ENCODE results near the gene CDK4.
"Not testable (repeated sequence)": the region's sequence is repeated elsewhere in the genome, so short reads cannot be mapped to it uniquely, and the experiment has no call there.

The CDK4 gene

GRCh38 chr12:57751788-57752667 lies at the start of gene CDK4:
Gene CDK4, minus strand, starts transcription at chr12:57752310. Its CDS starts 593 bp downstream, at chr12:57751717.
- peak; percentile 99 to 100 for DNase-seq

DNA sequence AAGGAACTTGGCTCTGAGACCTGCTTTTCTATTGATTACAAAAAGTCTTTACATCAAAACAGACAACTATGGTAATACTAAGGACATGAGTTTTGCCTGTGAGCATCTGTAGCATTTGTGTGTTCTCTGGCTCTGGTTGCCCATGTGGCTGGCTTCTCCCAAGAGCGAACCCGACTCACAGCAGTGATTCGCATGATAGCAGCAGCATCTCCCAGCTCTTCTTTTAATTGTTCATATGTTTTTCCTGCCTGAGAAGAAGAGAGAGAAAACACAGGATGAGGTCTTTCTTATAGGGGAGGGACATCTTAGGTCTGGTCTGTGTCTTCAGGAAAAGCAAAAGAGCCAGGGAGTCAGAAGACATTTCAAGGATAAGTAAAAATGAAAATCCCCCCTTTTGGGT lies 48.9 kb upstream of the CDK4 start:
- DNase-seq: no peak

- DNase-seq: no peak
These were observed 45.8 kb upstream of the CDK4 start for GRCh38 chr12:57797933-57798332.

- DNase-seq: no peak
These were observed 44.9 kb upstream of the CDK4 start for GRCh38 chr12:57796996-57797395.

DNA sequence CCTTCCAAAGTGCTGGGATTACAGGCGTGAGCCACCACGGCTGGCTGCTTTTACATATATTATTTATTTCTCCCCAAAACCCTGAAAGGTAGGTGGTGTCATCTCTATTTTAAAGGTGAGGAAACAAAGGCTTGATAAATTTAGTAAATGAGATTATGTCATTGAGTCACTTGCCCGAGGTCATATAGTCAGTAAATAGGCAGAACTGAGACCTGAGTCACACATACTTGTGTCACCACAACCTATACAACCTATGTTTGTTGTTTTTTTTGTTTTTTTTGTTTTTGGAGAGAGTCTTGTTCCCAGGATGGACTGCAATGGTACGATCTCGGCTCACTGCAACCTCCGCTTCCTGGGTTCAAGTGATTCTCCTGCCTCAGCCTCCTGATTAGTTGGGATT lies 43.2 kb upstream of the CDK4 start:
- DNase-seq: no peak

GRCh38 chr12:57793920-57794319 lies 41.8 kb upstream of the CDK4 start:
- no peak for DNase-seq

DNA sequence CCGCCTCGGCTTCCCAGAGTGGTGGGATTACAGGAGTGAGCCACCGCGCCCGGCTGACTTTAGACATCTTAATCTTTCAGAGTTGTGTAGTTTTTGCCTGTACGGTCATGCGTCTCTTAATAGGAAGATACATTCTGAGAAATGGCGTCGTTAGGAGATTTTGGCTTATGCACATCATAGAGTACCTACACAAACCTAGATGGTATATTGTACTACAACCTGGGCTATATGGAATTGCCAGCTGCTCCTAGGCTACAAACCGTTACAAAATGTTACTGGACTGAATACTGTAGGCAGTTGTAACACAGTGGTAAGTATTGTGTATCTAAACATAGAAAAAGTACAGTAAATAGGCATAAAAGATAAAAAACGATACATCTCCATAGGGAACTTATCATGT lies 31.8 kb upstream of the CDK4 start:
- no peak for DNase-seq

DNA sequence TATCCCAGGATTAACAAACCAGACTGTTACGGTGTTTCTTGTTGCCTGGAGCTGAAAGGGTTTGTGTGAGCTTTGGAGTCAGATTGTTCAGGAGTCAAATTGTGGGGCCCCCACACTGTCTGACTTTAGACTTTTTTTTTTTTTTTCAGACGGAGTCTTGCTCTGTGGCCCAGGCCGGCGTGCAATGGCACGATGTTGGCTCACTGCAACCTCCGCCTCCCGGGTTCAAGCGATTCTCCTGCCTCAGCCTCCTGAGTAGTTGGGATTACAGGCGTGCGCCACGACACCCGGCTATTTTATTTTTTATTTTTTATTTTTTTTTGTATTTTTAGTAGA lies 31.3 kb upstream of the CDK4 start:
- DNase-seq: no peak

GRCh38 chr12:57782608-57783465 lies 30.7 kb upstream of the CDK4 start, which contains the start of gene TSFM:
Gene TSFM, plus strand, starts transcription at chr12:57782787. Its CDS starts 15 bp downstream, at chr12:57782802.
- DNase-seq: peak; percentile 93 to 97

DNA sequence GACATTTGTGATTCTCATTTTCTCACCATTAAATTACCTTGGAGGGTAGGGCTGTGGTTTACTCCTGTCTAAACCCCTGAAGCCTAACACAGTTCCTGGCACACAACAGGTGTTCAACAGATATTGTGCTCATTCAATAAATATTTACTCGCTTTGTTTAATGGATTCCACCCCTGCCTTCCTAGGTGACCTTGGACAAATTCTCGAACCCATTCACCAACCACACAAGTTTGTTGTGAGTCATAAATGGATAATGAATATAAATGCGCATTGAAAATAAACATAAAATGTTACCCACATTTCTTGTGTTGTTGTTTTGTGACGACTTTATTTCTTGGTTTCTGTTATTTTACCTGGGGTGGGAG lies 30.1 kb upstream of the CDK4 start:
- DNase-seq: no peak

DNA sequence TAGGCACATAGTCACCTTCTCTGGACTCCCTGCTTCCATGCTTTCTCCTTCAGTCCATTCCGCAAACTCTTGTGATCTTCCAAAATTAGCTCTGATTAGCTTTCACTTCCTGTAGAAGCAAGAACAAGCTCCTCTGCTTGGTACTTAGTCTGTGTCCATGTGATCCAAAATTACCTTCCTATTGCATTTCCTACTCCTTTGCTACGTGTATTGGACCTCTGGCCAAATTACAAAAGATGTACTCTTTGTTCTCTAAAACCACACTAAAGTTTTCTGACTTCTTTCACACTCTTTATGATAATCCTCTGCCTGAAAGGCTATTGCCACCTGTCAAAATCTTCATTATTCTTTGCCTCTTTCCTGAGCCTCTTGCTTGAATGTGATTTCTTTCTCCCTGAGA lies 29.7 kb upstream of the CDK4 start:
- DNase-seq: no peak

DNA sequence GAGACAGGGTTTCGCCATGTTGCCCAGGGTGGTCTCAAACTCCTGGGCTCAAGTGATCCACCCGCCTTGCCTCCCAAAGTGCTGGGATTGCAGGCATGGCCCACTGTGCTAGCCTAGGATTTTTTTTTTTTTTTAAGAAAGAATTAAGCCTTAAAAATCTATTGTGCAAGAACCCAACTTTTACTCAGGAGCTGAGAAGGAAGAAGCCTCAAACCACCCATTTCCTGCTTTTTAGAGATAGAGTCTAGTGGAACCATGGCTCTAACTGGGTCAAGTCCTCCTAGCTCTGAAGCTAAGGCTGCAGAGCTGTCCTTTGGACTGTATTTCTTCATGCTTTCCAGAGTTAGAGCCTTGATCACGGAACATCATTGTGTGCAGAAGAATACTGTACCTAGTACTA lies 29.1 kb upstream of the CDK4 start:
- peak in 1 of 2 donors; percentile 31 for DNase-seq

- no peak for DNase-seq
These were observed 28.3 kb upstream of the CDK4 start for GRCh38 chr12:57780284-57780897.

- no peak for DNase-seq
These were observed 27.6 kb upstream of the CDK4 start for GRCh38 chr12:57779736-57780135.

GRCh38 chr12:57777911-57778310 lies 25.8 kb upstream of the CDK4 start:
- DNase-seq: no peak

GRCh38 chr12:57777367-57777766 lies 25.3 kb upstream of the CDK4 start:
- no peak for DNase-seq

DNA sequence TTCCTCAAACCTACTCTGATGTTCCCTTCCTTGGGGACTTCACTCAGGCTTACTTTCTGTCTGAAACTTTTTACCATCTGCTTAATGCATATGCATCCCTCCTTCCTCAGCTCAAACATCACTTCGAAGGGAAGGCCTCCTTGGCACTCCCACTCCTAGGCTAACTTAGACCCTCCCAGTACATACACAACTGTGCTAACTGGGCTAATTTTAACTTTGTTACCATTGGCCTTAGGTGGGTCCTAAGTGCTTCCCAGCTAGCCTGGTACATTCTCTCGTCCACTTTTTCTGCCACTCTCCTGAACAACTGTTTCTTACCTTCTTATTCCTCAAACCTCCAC lies 24.1 kb upstream of the CDK4 start:
- no peak for DNase-seq

DNA sequence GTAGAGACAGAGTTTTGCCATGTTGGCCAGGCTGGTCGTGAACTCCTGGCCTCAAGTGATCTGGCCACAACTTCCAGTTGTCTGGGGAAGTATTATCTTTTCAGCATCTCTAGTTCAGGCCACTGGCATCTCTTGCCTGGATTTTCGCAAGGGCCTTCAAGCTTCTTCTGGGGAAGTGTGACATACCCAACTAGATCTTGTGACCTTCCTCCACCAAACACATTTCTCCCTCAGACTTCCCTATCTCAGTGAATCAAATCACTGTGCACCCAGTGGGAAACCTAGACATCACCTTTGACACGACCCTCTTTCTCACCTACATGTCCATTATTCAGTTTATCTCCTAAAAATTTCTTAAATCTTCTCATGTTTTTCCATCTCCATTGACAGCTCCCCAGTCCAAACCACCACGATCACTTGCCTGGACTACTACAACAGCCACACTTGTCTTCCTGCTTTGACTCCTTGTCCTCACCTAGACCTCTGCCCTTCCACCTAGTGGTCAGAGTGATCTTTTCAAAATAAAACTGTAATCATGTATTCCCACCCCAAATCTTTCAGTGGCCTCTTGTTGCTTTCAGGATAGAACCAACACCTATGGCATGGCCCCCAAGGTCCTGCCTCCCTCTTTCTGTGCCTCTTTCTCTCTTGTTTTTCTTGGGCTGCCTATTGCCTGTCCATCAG lies 23.6 kb upstream of the CDK4 start:
- DNase-seq: no peak

GRCh38 chr12:57775044-57775443 lies 22.9 kb upstream of the CDK4 start:
- no peak for DNase-seq

- not testable (repeated sequence) for DNase-seq
These were observed 22.5 kb upstream of the CDK4 start for GRCh38 chr12:57774634-57775033.

DNA sequence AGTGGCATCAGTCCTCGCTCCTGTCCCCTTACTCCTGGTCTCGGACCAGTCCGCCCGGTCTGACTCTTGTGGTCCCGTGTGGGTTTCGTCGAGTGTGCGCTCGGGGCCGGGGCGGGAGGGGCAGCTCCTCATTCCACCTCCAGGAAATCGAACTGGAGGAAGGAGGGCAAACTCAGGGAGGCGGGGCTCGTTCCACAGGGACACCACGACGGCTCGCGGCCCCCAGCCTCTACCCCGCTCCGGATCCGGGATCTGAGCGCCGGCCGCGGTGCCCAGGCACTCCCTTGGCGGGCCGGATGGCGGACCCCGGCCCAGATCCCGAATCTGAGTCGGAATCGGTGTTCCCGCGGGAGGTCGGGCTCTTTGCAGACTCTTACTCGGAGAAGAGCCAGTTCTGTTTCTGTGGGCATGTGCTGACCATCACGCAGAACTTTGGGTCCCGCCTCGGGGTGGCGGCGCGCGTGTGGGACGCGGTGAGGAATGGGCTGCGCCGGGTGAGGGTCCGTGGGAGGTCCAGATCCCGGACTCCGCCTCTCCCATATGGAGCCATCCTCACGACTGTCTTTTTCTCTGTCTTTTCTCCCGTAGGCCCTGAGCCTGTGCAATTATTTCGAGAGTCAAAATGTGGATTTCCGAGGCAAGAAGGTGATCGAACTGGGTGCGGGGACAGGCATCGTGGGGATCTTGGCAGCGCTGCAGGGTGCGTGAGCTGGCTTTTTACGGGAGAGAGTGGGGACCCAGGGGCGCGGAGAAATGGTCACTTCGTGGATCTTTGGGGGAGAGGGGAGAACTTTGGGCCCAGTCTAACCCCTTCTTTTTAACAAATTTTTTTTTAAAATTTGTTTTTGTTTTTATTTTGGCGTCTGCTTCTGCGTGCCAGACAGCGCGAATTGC lies 20.6 kb upstream of the CDK4 start, which contains the start of gene EEF1AKMT3:
TSS of gene EEF1AKMT3 (plus strand) at position 186 of the 894 bp plus-strand sequence. CDS start at position 297, 111 bp downstream.
- peak in 1 of 2 donors; percentile 41 for DNase-seq
